ENCODE data around the gene TP53RK. TPM values are rescaled to one million over a fixed set of nuclear protein-coding genes. Genes with fewer than 3 reads are reported as not detected.

The TP53RK gene
- total and polyA plus RNA-seq, 2 of the 13 experiments (the other 11 are each of a cell fraction or from before 2014, with no cell fraction given), result 12.9 to 25.5 TPM

DNA sequence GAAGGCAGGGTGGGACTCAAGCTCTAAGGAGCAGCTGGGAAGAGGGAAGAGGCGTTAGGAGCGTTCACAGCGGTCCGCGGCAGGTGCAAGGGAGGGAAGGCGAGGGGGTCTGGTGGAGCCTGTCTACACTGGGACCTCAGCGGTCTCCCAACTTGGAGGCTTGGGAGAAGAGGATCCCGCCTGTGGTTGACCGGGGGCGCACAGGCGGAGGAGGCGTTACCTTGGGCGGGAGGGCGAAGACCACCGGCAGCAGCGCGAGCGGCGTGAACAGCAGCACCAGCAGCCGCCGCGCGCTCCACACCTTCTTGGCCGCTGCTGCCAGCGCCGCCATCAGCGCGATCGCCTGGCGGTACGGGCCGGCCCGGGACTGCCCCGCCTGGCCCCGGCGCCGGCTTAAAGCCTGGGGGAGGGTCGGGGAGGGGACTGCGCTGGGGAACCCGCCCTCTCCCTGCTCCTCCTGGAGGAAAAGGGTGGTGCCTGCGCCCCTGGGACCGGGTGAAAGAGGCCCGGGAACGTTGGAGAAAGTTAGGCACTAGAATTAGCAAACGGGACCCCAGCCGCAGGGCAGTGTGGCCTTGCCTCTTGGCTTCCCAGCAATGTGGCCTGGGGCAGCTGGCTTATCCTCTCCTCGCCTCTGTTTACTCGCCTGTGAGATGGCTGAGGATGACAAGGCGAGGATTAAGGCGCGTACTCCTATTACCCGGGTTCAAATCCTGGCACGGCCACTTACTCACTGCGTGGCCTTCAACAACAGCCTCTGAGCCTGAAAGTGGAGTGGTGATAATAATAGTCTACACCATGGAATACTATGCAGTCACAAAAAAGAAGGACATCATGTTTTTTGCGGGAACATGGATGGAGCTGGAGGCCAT lies 37.9 kb downstream of the TP53RK start, which contains the start of gene SLC13A3 (continued):
- TF ChIP-seq, protein P1, sequence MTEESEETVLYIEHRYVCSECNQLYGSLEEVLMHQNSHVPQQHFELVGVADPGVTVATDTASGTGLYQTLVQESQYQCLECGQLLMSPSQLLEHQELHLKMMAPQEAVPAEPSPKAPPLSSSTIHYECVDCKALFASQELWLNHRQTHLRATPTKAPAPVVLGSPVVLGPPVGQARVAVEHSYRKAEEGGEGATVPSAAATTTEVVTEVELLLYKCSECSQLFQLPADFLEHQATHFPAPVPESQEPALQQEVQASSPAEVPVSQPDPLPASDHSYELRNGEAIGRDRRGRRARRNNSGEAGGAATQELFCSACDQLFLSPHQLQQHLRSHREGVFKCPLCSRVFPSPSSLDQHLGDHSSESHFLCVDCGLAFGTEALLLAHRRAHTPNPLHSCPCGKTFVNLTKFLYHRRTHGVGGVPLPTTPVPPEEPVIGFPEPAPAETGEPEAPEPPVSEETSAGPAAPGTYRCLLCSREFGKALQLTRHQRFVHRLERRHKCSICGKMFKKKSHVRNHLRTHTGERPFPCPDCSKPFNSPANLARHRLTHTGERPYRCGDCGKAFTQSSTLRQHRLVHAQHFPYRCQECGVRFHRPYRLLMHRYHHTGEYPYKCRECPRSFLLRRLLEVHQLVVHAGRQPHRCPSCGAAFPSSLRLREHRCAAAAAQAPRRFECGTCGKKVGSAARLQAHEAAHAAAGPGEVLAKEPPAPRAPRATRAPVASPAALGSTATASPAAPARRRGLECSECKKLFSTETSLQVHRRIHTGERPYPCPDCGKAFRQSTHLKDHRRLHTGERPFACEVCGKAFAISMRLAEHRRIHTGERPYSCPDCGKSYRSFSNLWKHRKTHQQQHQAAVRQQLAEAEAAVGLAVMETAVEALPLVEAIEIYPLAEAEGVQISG (CRISPR knock-in tag; IDR thresholded peaks at IDR 0.05), result peak; percentile 69
- TF ChIP-seq, protein P2, sequence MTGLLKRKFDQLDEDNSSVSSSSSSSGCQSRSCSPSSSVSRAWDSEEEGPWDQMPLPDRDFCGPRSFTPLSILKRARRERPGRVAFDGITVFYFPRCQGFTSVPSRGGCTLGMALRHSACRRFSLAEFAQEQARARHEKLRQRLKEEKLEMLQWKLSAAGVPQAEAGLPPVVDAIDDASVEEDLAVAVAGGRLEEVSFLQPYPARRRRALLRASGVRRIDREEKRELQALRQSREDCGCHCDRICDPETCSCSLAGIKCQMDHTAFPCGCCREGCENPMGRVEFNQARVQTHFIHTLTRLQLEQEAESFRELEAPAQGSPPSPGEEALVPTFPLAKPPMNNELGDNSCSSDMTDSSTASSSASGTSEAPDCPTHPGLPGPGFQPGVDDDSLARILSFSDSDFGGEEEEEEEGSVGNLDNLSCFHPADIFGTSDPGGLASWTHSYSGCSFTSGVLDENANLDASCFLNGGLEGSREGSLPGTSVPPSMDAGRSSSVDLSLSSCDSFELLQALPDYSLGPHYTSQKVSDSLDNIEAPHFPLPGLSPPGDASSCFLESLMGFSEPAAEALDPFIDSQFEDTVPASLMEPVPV (CRISPR knock-in tag; IDR thresholded peaks at IDR 0.05), result peak; percentile 94
- TF ChIP-seq, protein P3, sequence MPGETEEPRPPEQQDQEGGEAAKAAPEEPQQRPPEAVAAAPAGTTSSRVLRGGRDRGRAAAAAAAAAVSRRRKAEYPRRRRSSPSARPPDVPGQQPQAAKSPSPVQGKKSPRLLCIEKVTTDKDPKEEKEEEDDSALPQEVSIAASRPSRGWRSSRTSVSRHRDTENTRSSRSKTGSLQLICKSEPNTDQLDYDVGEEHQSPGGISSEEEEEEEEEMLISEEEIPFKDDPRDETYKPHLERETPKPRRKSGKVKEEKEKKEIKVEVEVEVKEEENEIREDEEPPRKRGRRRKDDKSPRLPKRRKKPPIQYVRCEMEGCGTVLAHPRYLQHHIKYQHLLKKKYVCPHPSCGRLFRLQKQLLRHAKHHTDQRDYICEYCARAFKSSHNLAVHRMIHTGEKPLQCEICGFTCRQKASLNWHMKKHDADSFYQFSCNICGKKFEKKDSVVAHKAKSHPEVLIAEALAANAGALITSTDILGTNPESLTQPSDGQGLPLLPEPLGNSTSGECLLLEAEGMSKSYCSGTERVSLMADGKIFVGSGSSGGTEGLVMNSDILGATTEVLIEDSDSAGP (CRISPR knock-in tag; IDR thresholded peaks at IDR 0.05; ENCODE audit: borderline replicate concordance), result peak; percentile 96
- peak; percentile 96 for TF ChIP-seq ZBTB38 (CRISPR knock-in tag; IDR thresholded peaks at IDR 0.05)
- TF ChIP-seq ZNF777 (CRISPR knock-in tag; IDR thresholded peaks at IDR 0.05), result peak; percentile 37; the same call in 1 of the 2 replicates
- TF ChIP-seq SMAD1 (CRISPR knock-in tag; IDR thresholded peaks at IDR 0.05; ENCODE audit: borderline replicate concordance, low read depth), result peak; percentile 93; the same call in 1 of the 2 replicates
- TF ChIP-seq, protein P4, sequence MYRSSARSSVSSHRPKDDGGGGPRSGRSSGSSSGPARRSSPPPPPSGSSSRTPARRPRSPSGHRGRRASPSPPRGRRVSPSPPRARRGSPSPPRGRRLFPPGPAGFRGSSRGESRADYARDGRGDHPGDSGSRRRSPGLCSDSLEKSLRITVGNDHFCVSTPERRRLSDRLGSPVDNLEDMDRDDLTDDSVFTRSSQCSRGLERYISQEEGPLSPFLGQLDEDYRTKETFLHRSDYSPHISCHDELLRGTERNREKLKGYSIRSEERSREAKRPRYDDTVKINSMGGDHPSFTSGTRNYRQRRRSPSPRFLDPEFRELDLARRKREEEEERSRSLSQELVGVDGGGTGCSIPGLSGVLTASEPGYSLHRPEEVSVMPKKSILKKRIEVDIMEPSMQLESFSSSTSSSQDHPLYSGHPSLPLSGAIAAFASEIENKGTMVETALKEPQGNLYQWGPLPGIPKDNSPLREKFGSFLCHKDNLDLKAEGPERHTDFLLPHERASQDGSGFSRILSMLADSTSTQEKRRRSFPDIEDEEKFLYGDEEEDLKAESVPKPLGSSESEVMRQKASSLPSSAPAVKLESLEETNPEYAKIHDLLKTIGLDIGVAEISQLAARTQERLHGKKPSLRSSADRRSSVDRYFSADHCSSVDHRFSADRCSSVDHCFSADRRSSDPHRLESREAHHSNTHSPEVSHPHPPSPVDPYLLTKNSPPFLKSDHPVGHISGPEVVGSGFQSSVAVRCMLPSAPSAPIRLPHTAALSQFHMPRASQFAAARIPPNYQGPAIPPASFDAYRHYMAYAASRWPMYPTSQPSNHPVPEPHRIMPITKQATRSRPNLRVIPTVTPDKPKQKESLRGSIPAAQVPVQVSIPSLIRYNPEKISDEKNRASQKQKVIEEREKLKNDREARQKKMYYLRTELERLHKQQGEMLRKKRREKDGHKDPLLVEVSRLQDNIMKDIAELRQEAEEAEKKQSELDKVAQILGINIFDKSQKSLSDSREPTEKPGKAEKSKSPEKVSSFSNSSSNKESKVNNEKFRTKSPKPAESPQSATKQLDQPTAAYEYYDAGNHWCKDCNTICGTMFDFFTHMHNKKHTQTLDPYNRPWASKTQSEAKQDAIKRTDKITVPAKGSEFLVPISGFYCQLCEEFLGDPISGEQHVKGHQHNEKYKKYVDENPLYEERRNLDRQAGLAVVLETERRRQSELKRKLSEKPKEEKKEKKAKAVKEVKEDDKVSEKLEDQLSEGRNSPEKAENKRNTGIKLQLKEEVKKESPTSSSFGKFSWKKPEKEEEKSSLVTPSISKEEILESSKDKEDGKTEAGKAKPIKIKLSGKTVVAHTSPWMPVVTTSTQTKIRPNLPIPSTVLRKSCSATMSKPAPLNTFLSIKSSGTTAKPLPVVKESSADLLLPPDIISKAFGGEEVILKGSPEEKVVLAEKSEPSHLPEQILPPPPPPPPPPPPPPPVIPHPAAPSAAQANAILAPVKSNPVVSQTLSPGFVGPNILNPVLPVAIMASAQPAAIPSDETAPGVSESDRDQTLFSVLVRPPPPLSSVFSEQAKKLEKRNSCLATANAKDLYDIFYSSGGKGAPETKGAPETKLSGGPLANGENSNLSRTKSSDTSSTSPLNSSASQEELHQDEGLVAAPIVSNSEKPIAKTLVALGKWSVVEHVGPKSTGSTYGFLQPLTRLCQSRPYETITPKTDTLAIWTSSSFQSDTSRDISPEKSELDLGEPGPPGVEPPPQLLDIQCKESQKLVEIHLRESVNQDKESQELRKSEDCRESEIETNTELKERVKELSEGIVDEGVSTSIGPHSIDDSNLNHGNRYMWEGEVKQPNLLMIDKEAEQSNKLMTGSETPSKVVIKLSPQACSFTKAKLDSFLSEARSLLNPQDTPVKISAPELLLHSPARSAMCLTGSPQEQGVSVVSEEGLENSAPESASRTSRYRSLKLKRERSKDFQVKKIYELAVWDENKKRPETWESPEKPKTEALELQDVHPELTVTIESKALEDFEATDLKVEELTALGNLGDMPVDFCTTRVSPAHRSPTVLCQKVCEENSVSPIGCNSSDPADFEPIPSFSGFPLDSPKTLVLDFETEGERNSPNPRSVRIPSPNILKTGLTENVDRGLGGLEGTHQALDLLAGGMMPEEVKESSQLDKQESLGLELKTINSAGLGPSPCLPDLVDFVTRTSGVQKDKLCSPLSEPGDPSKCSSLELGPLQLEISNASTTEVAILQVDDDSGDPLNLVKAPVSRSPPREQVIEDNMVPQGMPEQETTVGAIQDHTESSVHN (CRISPR knock-in tag; IDR thresholded peaks at IDR 0.05), result no peak
- TF ChIP-seq ZBTB1 (CRISPR knock-in tag; IDR thresholded peaks at IDR 0.05; ENCODE audit: borderline replicate concordance), result no peak
- TF ChIP-seq, protein P5, sequence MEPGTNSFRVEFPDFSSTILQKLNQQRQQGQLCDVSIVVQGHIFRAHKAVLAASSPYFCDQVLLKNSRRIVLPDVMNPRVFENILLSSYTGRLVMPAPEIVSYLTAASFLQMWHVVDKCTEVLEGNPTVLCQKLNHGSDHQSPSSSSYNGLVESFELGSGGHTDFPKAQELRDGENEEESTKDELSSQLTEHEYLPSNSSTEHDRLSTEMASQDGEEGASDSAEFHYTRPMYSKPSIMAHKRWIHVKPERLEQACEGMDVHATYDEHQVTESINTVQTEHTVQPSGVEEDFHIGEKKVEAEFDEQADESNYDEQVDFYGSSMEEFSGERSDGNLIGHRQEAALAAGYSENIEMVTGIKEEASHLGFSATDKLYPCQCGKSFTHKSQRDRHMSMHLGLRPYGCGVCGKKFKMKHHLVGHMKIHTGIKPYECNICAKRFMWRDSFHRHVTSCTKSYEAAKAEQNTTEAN (CRISPR knock-in tag; conservative IDR thresholded peaks at IDR 0.05), result no peak; the same call in 1 of the 2 replicates
- peak; percentile 93 for TF ChIP-seq TAF1 (CRISPR knock-in tag; IDR thresholded peaks at IDR 0.05)

Data from HepG2 (cell line).